ENCODE results near the gene ZNF808. TPM values are rescaled to one million over a fixed set of nuclear protein-coding genes. Genes with fewer than 3 reads are reported as not detected.
"Not testable (repeated sequence)": the region's sequence is repeated elsewhere in the genome, so short reads cannot be mapped to it uniquely, and the experiment has no call there.

The ZNF808 gene
- total RNA-seq, 4 donors from 2014 or later: 16.3 to 42.6 (median 21.3) TPM

GRCh38 chr19:52541608-52542007 lies 14.1 kb downstream of the ZNF808 start:
- no peak overlapping the region for H3K4me3 ChIP-seq
- H3K9me3 ChIP-seq: peaks cover 0 to 44% (median 0%) of the 10 kb centered on the region in 4 donors
- H3K36me3 ChIP-seq: peaks cover 4 to 69% (median 18%) of the 10 kb centered on the region in 3 donors
- DNase-seq (ENCODE audit: low spot score in 2 of 2): no peak
- WGBS, 2 donors: 82% methylated on average over 5 of the region's 5 CpGs
- H3K27ac ChIP-seq: no peak overlapping the region
- TF ChIP-seq POLR2A (IDR thresholded peaks at IDR 0.05) (no peak), CTCF (IDR thresholded peaks at IDR 0.05) (no peak), EP300 (IDR thresholded peaks at IDR 0.05) (no peak)
- H3K27me3 ChIP-seq: no peaks in the 10 kb centered on the region
- H3K4me1 ChIP-seq: peaks cover 0 to 3% (median 0%) of the 10 kb centered on the region in 4 donors

GRCh38 chr19:52542541-52542940 lies 15.1 kb downstream of the ZNF808 start:
- peaks cover 0 to 52% (median 0%) of the 10 kb centered on the region in 4 donors for H3K9me3 ChIP-seq
- peaks cover 4 to 79% (median 21%) of the 10 kb centered on the region in 3 donors for H3K36me3 ChIP-seq
- DNase-seq (ENCODE audit: low spot score in 2 of 2); H3K4me1 ChIP-seq; H3K27me3 ChIP-seq; H3K4me3 ChIP-seq; H3K27ac ChIP-seq: not testable (repeated sequence)
- 82 to 90% methylated on average over 6 of the region's 6 CpGs for WGBS, 2 donors

GRCh38 chr19:52542984-52543664 lies 15.7 kb downstream of the ZNF808 start:
- TF ChIP-seq EP300 (IDR thresholded peaks at IDR 0.05): no peak
- TF ChIP-seq CTCF (IDR thresholded peaks at IDR 0.05): no peak
- no peak for TF ChIP-seq POLR2A (IDR thresholded peaks at IDR 0.05)
- no peaks in the 10 kb centered on the region for H3K4me1 ChIP-seq
- H3K27me3 ChIP-seq: no peaks in the 10 kb centered on the region
- H3K9me3 ChIP-seq: peaks cover 0 to 56% (median 0%) of the 10 kb centered on the region in 4 donors
- no peak for DNase-seq (ENCODE audit: low spot score in 2 of 2)
- no peak overlapping the region for H3K27ac ChIP-seq
- H3K36me3 ChIP-seq: peaks cover 4 to 84% (median 27%) of the 10 kb centered on the region in 3 donors
- H3K4me3 ChIP-seq: no peak overlapping the region
- WGBS, 2 donors: 78 to 84% methylated on average over 8 of the region's 8 CpGs

GRCh38 chr19:52554216-52554971 lies 26.9 kb downstream of the ZNF808 start:
- DNase-seq (ENCODE audit: low spot score in 2 of 2): no peak
- H3K27ac ChIP-seq: no peak overlapping the region
- H3K9me3 ChIP-seq: peaks cover 0 to 97% (median 44%) of the 10 kb centered on the region in 4 donors
- H3K4me3 ChIP-seq: no peak overlapping the region
- peaks cover 5 to 100% (median 42%) of the 10 kb centered on the region in 3 donors for H3K36me3 ChIP-seq
- 97% methylated on average over 15 of the region's 15 CpGs for WGBS, 2 donors
- H3K4me1 ChIP-seq: no peaks in the 10 kb centered on the region
- TF ChIP-seq CTCF (IDR thresholded peaks at IDR 0.05) (no peak), EP300 (IDR thresholded peaks at IDR 0.05) (no peak), POLR2A (IDR thresholded peaks at IDR 0.05) (no peak)
- no peaks in the 10 kb centered on the region for H3K27me3 ChIP-seq

- 98 to 99% methylated on average over 16 of the region's 16 CpGs for WGBS, 2 donors
- H3K4me1 ChIP-seq: no peaks in the 10 kb centered on the region
- no peak overlapping the region for H3K4me3 ChIP-seq
- H3K27ac ChIP-seq: no peak overlapping the region
- DNase-seq (ENCODE audit: low spot score in 2 of 2): no peak
- H3K36me3 ChIP-seq: peaks cover 5 to 99% (median 42%) of the 10 kb centered on the region in 3 donors
- TF ChIP-seq EP300 (IDR thresholded peaks at IDR 0.05): no peak
- no peak for TF ChIP-seq CTCF (IDR thresholded peaks at IDR 0.05)
- TF ChIP-seq POLR2A (IDR thresholded peaks at IDR 0.05): no peak
- no peaks in the 10 kb centered on the region for H3K27me3 ChIP-seq
- peaks cover 0 to 98% (median 38%) of the 10 kb centered on the region in 4 donors for H3K9me3 ChIP-seq
Observed at GRCh38 chr19:52557231-52557995, 29.9 kb downstream of the ZNF808 start.

GRCh38 chr19:52558732-52559445 lies 31.4 kb downstream of the ZNF808 start:
- H3K36me3 ChIP-seq: peaks cover under 1 to 99% (median 28%) of the 10 kb centered on the region in 3 donors

GRCh38 chr19:52561611-52562010 lies 34.1 kb downstream of the ZNF808 start:
- whole genome bisulfite sequencing, 2 donors: 96 to 98% methylated on average over 8 of the region's 8 CpGs
- not testable (repeated sequence) for H3K27me3 ChIP-seq; DNase-seq (ENCODE audit: low spot score in 2 of 2); H3K4me3 ChIP-seq; H3K27ac ChIP-seq; H3K4me1 ChIP-seq
- Histone ChIP-seq H3K9me3 (peaks cover 0 to 89% (median 23%) of the 10 kb centered on the region in 4 donors), H3K36me3 (peaks cover 0 to 84% (median 21%) of the 10 kb centered on the region in 3 donors)

More at GRCh38 chr19:52558732-52559445, 31.4 kb downstream of the ZNF808 start:
- not testable (repeated sequence) for H3K4me3 ChIP-seq; H3K27me3 ChIP-seq; H3K27ac ChIP-seq; DNase-seq (ENCODE audit: low spot score in 2 of 2); H3K4me1 ChIP-seq
- peaks cover 0 to 99% (median 39%) of the 10 kb centered on the region in 4 donors for H3K9me3 ChIP-seq
- WGBS, 2 donors: 68 to 73% methylated on average over 5 of the region's 5 CpGs

Measured in tibial nerve (tissue), 4 donors.